GM12873 (cell line): ENCODE data around the gene SLC12A1.

Experiments used
- CTCF ChIP-seq: IDR thresholded peaks from 2 replicates; pipeline ENCODE4 v1.5.1; 2012; ENCODE audit warnings: low read depth, mild to moderate bottlenecking, moderate library complexity, low read length, control low read depth; ENCODE audit not compliant: insufficient read depth; ENCODE audit errors: missing control alignments

Gene SLC12A1

GRCh38 chr15:48331796-48332641, 125.9 kb downstream of the SLC12A1 start:
- TF ChIP-seq CTCF: no peak

GRCh38 chr15:48332642-48333034, 126.5 kb downstream of the SLC12A1 start:
- TF ChIP-seq CTCF: no peak

GRCh38 chr15:48333540-48333939, 127.4 kb downstream of the SLC12A1 start:
- TF ChIP-seq CTCF: no peak

GRCh38 chr15:48334260-48334659, 128.2 kb downstream of the SLC12A1 start:
- TF ChIP-seq CTCF: no peak

- TF ChIP-seq CTCF: peak; percentile 56
Measured at GRCh38 chr15:48336940-48337339, 130.8 kb downstream of the SLC12A1 start.

- TF ChIP-seq CTCF: no peak
Measured at GRCh38 chr15:48337607-48338006, 131.5 kb downstream of the SLC12A1 start.

GRCh38 chr15:48340111-48340510, 134.0 kb downstream of the SLC12A1 start:
- no peak for TF ChIP-seq CTCF
